A673 (cell line): Measurements from ENCODE around the gene KHDRBS1. TPM values are rescaled to one million over a fixed set of nuclear protein-coding genes. Genes with fewer than 3 reads are reported as not detected.

Experiments
- BruUV-seq: library from RNA; stranded (reverse); fragments of 400-500 nt; replicated peaks from 2 replicates; lab custom pipeline; 2021; lab: Mats Ljungman, UMichigan
- CTCF ChIA-PET: fragments of 300-600 bp; sonication (Branson Sonifier 250); formaldehyde crosslinking; loops from one replicate; lab custom pipeline; 2022; ENCODE audit warnings: antibody characterized with exemption; lab: Charles Lee
- POLR2A ChIA-PET: fragments of 300-600 bp; sonication (Branson Sonifier 250); formaldehyde crosslinking; loops from one replicate; lab custom pipeline; 2022; ENCODE audit warnings: antibody characterized with exemption; ENCODE audit not compliant: low non-redundant PET; lab: Charles Lee
- DNase-seq: peaks from one replicate; pipeline ENCODE4 v3.0.0-alpha.2; 2015; ENCODE audit warnings: low spot score
- H3K27ac ChIP-seq: fragments of 200-600 bp; sonication (generic); 2 replicates; pipeline ENCODE4 v1.5.1; 2016; ENCODE audit warnings: mixed run types, low read depth, mild to moderate bottlenecking, mixed read lengths, antibody characterized with exemption, low read length; ENCODE audit not compliant: poor library complexity, severe bottlenecking
- H3K27me3 ChIP-seq: fragments of 200-600 bp; sonication (generic); replicated peaks from 2 replicates; pipeline ENCODE4 v1.6.1; 2017; ENCODE audit warnings: mixed run types, low read depth, mild to moderate bottlenecking, mixed read lengths, antibody characterized with exemption, low read length; ENCODE audit not compliant: insufficient read depth, poor library complexity
- H3K36me3 ChIP-seq: fragments of 200-600 bp; sonication (generic); 2 replicates; pipeline ENCODE4 v1.6.1; 2016; ENCODE audit warnings: mixed run types, mild to moderate bottlenecking, mixed read lengths, antibody characterized with exemption, low read length; ENCODE audit not compliant: insufficient read depth, poor library complexity, severe bottlenecking
- H3K4me1 ChIP-seq: fragments of 200-600 bp; sonication (generic); 2 replicates; pipeline ENCODE4 v1.6.1; 2017; ENCODE audit warnings: mixed run types, mild to moderate bottlenecking, mixed read lengths, antibody characterized with exemption, low read length; ENCODE audit not compliant: insufficient read depth, poor library complexity, severe bottlenecking
- H3K4me3 ChIP-seq: fragments of 200-600 bp; sonication (generic); 2 replicates; pipeline ENCODE4 v1.5.1; 2016; ENCODE audit warnings: low read depth, mixed run types, mild to moderate bottlenecking, mixed read lengths, low read length; ENCODE audit not compliant: poor library complexity, severe bottlenecking
- H3K9me3 ChIP-seq: fragments of 200-600 bp; sonication (generic); 2 replicates; pipeline ENCODE4 v1.6.1; 2016; ENCODE audit warnings: mixed run types, low read depth, mild to moderate bottlenecking, mixed read lengths, antibody characterized with exemption, low read length; ENCODE audit not compliant: poor library complexity, severe bottlenecking
- CTCF ChIP-seq: fragments of 300-800, 200-600 bp; sonication (generic); conservative IDR thresholded peaks from 2 replicates; pipeline ENCODE4 v1.5.1; 2017; ENCODE audit warnings: low read depth, mild to moderate bottlenecking, antibody characterized with exemption, low read length, moderate library complexity, mixed read lengths
- EZH2 ChIP-seq: fragments of 200-600 bp; sonication (generic); IDR thresholded peaks from 2 replicates; pipeline ENCODE4 v1.6.1; 2017; ENCODE audit warnings: borderline replicate concordance, low read depth, mild to moderate bottlenecking, mixed read lengths, antibody characterized with exemption, low read length; ENCODE audit not compliant: poor library complexity, severe bottlenecking
- intact Hi-C: fragments of 100-400 bp; cut with micrococcal nuclease; formaldehyde crosslinking; loops from one replicate; pipeline ENCODE4 v1.10.0; 2022; ENCODE audit not compliant: unreplicated experiment
- total RNA-seq: library from RNA; stranded (reverse); gene quantifications from 2 replicates; pipeline ENCODE4 v1.2.3, GENCODE V29; 2021

The KHDRBS1 gene
- total RNA-seq, 1 experiment from 2014 or later: 226 TPM

GRCh38 chr1:32044234-32044633 is 30.6 kb downstream of the KHDRBS1 start:
- no peak for DNase-seq
- BruUV-seq: no TSS peak
- CTCF ChIA-PET: interaction anchor here (0.5 kb wide), 1 partner anchor 39 kb away, joined by 3 read pairs; no protein-coding TSS in a partner anchor
- POLR2A ChIA-PET: no interaction called here
- H3K36me3 ChIP-seq: peaks cover 64% of the 10 kb centered on the region
- H3K4me3 ChIP-seq: no peak overlapping the region
- no peak overlapping the region for H3K27ac ChIP-seq
- H3K9me3 ChIP-seq: no peaks in the 10 kb centered on the region
- no peaks in the 10 kb centered on the region for H3K4me1 ChIP-seq
- intact Hi-C loops: no loop called here
- H3K27me3 ChIP-seq: no peaks in the 10 kb centered on the region
- TF ChIP-seq CTCF: no peak

- Histone ChIP-seq H3K36me3 (peaks cover 62% of the 10 kb centered on the region), H3K9me3 (no peaks in the 10 kb centered on the region), H3K4me3 (no peak overlapping the region), H3K4me1 (no peaks in the 10 kb centered on the region), H3K27me3 (no peaks in the 10 kb centered on the region), H3K27ac (no peak overlapping the region)
- TF ChIP-seq EZH2 (no peak), CTCF (no peak)
- CTCF ChIA-PET: no interaction called here
- intact Hi-C loops: no loop called here
- POLR2A ChIA-PET: no interaction called here
- no peak for DNase-seq
- no TSS peak for BruUV-seq
Observed at GRCh38 chr1:32045772-32046171, 32.1 kb downstream of the KHDRBS1 start.

GRCh38 chr1:32047701-32048100 is 34.0 kb downstream of the KHDRBS1 start:
- ChIA-PET CTCF (no interaction called here), POLR2A (no interaction called here)
- H3K36me3 ChIP-seq: peaks cover 62% of the 10 kb centered on the region
- no peak overlapping the region for H3K27ac ChIP-seq
- no peaks in the 10 kb centered on the region for H3K4me1 ChIP-seq
- DNase-seq: no peak
- intact Hi-C loops: no loop called here
- no TSS peak for BruUV-seq
- H3K9me3 ChIP-seq: no peaks in the 10 kb centered on the region
- H3K4me3 ChIP-seq: no peak overlapping the region
- TF ChIP-seq EZH2 (no peak), CTCF (no peak)
- H3K27me3 ChIP-seq: no peaks in the 10 kb centered on the region
